HG02610 (cell line): Measurements from ENCODE around the gene LRRC34.

Source experiments
- ATAC-seq: cut with Tn5 transposase; IDR thresholded peaks from one replicate; pipeline ENCODE4 v1.9.1; 2021; ENCODE audit warnings: mild to moderate bottlenecking, moderate library complexity; ENCODE audit not compliant: unreplicated experiment

LRRC34 gene

GRCh38 chr3:169815590-169816150 is 3.0 kb upstream of the LRRC34 start:
- no peak for ATAC-seq

- ATAC-seq: peak; percentile 93
Observed at GRCh38 chr3:169813757-169814517, 1.2 kb upstream of the LRRC34 start.

- ATAC-seq: no peak
Observed at GRCh38 chr3:169813278-169813677, 574 bp upstream of the LRRC34 start.

- ATAC-seq: peak; percentile 4
Observed at GRCh38 chr3:169811631-169812331, 923 bp downstream of the LRRC34 start.

GRCh38 chr3:169809230-169809795 is 3.4 kb downstream of the LRRC34 start:
- no peak for ATAC-seq

- ATAC-seq: no peak
Observed at GRCh38 chr3:169804681-169805080, 8.0 kb downstream of the LRRC34 start.

GRCh38 chr3:169792359-169792758 is 20.3 kb downstream of the LRRC34 start:
- no peak for ATAC-seq

- ATAC-seq: no peak
Observed at GRCh38 chr3:169790687-169791429, 21.8 kb downstream of the LRRC34 start.

GRCh38 chr3:169790219-169790618 is 22.5 kb downstream of the LRRC34 start:
- ATAC-seq: no peak

GRCh38 chr3:169787791-169788190 is 24.9 kb downstream of the LRRC34 start:
- no peak for ATAC-seq

- ATAC-seq: no peak
Observed at GRCh38 chr3:169787120-169787519, 25.6 kb downstream of the LRRC34 start.

- ATAC-seq: no peak
Observed at GRCh38 chr3:169781209-169781855, 31.4 kb downstream of the LRRC34 start.

GRCh38 chr3:169780742-169781141 is 32.0 kb downstream of the LRRC34 start:
- ATAC-seq: no peak

GRCh38 chr3:169777822-169778221 is 34.9 kb downstream of the LRRC34 start:
- no peak for ATAC-seq

- no peak for ATAC-seq
Observed at GRCh38 chr3:169774186-169774585, 38.5 kb downstream of the LRRC34 start.

GRCh38 chr3:169772897-169773816 is 39.5 kb downstream of the LRRC34 start, which contains the start of gene MYNN:
Gene MYNN, plus strand, starts transcription at chr3:169773396. Its CDS starts 900 bp downstream, at chr3:169774296.
- peak; percentile 83 for ATAC-seq

GRCh38 chr3:169772305-169772896 is 40.3 kb downstream of the LRRC34 start:
- ATAC-seq: peak; percentile 17

- ATAC-seq: peak; percentile 9
Observed at GRCh38 chr3:169771497-169772304, 41.0 kb downstream of the LRRC34 start.
